SU-DHL-6 (cell line): ENCODE results near the gene PPM1B.
"Not testable (repeated sequence)": the region's sequence is repeated elsewhere in the genome, so short reads cannot be mapped to it uniquely, and the experiment has no call there.

ENCODE experiments used
- H2AFZ ChIP-seq: fragments of 200-600 bp; sonication (generic); 2 replicates; pipeline ENCODE4 v1.6.1; 2014; ENCODE audit warnings: low read depth, mild to moderate bottlenecking, moderate library complexity, mixed read lengths, antibody characterized with exemption, low read length; ENCODE audit not compliant: severe bottlenecking
- H3F3A ChIP-seq: fragments of 200-600 bp; shearing (Covaris generic); 2 replicates; pipeline ENCODE4 v1.6.0; 2016; ENCODE audit warnings: antibody characterized with exemption, mild to moderate bottlenecking; ENCODE audit not compliant: insufficient read depth
- H3K27ac ChIP-seq: fragments of 200-600 bp; sonication (generic); 2 replicates; pipeline ENCODE4 v1.5.1; 2016; ENCODE audit warnings: low read depth, mild to moderate bottlenecking, low read length, moderate library complexity, mixed read lengths
- H3K27me3 ChIP-seq: fragments of 200-600 bp; sonication (generic), shearing (Covaris generic); 2 replicates; pipeline ENCODE4 v1.6.0; 2014; ENCODE audit warnings: mild to moderate bottlenecking, low read length
- H3K36me3 ChIP-seq: fragments of 200-600 bp; sonication (generic); 2 replicates; pipeline ENCODE4 v1.6.1; 2014; ENCODE audit warnings: mild to moderate bottlenecking, low read length, mixed read lengths
- H3K4me2 ChIP-seq: fragments of 300-600, 200-600 bp; shearing (Covaris generic), sonication (generic); 2 replicates; pipeline ENCODE4 v1.6.0; 2014; ENCODE audit warnings: low read length, low read depth, mild to moderate bottlenecking; ENCODE audit not compliant: poor library complexity, severe bottlenecking
- H3K4me3 ChIP-seq: fragments of 200-600 bp; sonication (generic); 2 replicates; pipeline ENCODE4 v1.5.1; 2014; ENCODE audit warnings: antibody characterized with exemption, low read length, mild to moderate bottlenecking, mixed read lengths; ENCODE audit not compliant: insufficient read depth, poor library complexity, severe bottlenecking
- H3K79me2 ChIP-seq: fragments of 200-600 bp; sonication (generic); 2 replicates; pipeline ENCODE4 v1.6.1; 2014; ENCODE audit warnings: mild to moderate bottlenecking, low read length, moderate library complexity; ENCODE audit not compliant: insufficient read depth
- H3K9ac ChIP-seq: fragments of 200-600 bp; sonication (generic); 2 replicates; pipeline ENCODE4 v1.7.0; 2014; ENCODE audit warnings: mild to moderate bottlenecking, low read length
- H3K9me2 ChIP-seq: fragments of 200-600 bp; sonication (generic); replicated peaks from 2 replicates; pipeline ENCODE4 v1.6.1; 2014; ENCODE audit warnings: low read length; ENCODE audit not compliant: insufficient read depth
- H3K9me3 ChIP-seq: fragments of 200-600 bp; sonication (generic); 2 replicates; pipeline ENCODE4 v1.6.1; 2014; ENCODE audit warnings: low read length, mixed read lengths; ENCODE audit not compliant: insufficient read depth
- H4K20me1 ChIP-seq: fragments of 200-600 bp; sonication (generic); 2 replicates; pipeline ENCODE4 v1.6.1; 2014; ENCODE audit warnings: low read depth, mild to moderate bottlenecking, antibody characterized with exemption, low read length, moderate library complexity, mixed read lengths
- EZH2phosphoT487 ChIP-seq: fragments of 200-600 bp; sonication (generic), shearing (Covaris generic); conservative IDR thresholded peaks from 2 replicates; pipeline ENCODE4 v1.6.1; 2018; ENCODE audit warnings: mild to moderate bottlenecking, antibody characterized with exemption, low read length, moderate library complexity, mixed read lengths
- TF ChIP-seq, protein P1 (sequence below): fragments of 200-600 bp; sonication (generic); IDR thresholded peaks from one replicate; pipeline ENCODE4 v1.5.1; 2017; ENCODE audit warnings: antibody characterized with exemption, mild to moderate bottlenecking, low read length, moderate library complexity; ENCODE audit not compliant: insufficient read depth, poor library complexity, severe bottlenecking

Gene PPM1B

GRCh38 chr2:44130441-44130840, 38.2 kb upstream of the PPM1B start:
- Histone ChIP-seq H3K9ac (no peak overlapping the region), H3F3A (no peaks in the 10 kb centered on the region), H3K4me3 (no peak overlapping the region), H3K4me2 (no peak overlapping the region), H4K20me1 (no peaks in the 10 kb centered on the region), H3K9me3 (no peaks in the 10 kb centered on the region), H3K27ac (no peak overlapping the region), H3K9me2 (no peaks in the 10 kb centered on the region), H3K79me2 (no peaks in the 10 kb centered on the region), H3K27me3 (no peaks in the 10 kb centered on the region), H3K36me3 (no peaks in the 10 kb centered on the region), H2AFZ (no peak overlapping the region)
- TF ChIP-seq EZH2phosphoT487, result no peak
- TF ChIP-seq, protein P1, sequence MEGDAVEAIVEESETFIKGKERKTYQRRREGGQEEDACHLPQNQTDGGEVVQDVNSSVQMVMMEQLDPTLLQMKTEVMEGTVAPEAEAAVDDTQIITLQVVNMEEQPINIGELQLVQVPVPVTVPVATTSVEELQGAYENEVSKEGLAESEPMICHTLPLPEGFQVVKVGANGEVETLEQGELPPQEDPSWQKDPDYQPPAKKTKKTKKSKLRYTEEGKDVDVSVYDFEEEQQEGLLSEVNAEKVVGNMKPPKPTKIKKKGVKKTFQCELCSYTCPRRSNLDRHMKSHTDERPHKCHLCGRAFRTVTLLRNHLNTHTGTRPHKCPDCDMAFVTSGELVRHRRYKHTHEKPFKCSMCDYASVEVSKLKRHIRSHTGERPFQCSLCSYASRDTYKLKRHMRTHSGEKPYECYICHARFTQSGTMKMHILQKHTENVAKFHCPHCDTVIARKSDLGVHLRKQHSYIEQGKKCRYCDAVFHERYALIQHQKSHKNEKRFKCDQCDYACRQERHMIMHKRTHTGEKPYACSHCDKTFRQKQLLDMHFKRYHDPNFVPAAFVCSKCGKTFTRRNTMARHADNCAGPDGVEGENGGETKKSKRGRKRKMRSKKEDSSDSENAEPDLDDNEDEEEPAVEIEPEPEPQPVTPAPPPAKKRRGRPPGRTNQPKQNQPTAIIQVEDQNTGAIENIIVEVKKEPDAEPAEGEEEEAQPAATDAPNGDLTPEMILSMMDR, result no peak

DNA sequence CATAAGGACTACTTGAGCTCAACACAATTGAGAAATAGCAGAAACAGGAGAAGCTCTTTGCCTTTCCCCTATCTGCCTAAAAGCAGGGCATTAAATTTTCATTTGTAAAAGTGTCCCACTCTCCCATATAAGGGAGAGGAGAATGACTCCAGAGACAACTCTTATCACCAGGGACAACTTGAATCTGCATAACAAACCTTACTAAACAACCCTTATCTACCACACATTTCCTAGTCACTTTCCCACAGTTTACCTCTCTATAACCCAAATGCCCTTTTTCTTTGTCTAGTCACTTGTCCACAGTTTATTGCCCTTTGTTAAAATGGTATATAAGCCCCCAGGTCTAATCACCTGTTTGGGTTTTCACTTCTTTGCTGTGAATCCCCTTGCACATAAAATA, 37.5 kb upstream of the PPM1B start:
- Histone ChIP-seq H3K27ac (no peak overlapping the region), H4K20me1 (no peaks in the 10 kb centered on the region), H3K36me3 (no peaks in the 10 kb centered on the region), H2AFZ (no peak overlapping the region), H3K9me2 (no peaks in the 10 kb centered on the region), H3K4me3 (no peak overlapping the region), H3K79me2 (no peaks in the 10 kb centered on the region), H3K9ac (no peak overlapping the region), H3F3A (no peaks in the 10 kb centered on the region), H3K9me3 (no peaks in the 10 kb centered on the region), H3K27me3 (no peaks in the 10 kb centered on the region), H3K4me2 (no peak overlapping the region)
- TF ChIP-seq, protein P1, result no peak
- no peak for TF ChIP-seq EZH2phosphoT487

DNA sequence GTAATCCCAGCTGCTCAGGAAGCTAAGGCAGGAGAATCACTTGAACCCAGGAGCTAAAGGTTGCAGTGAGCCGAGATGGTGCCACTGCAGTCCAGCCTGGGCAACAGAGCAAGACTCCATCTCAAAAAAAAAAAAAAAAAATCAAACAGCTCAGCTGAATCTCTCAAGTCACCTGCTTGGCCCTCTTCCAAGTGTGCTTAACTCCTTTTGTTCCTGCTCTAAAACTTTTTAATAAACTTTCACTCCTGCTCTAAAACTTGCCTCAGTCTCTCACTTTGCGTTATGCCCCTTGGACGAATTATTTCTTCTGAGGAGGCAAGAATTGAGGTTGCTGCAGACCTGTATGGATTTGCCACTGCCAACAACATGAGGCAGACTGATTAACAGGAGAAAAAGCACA, 35.1 kb upstream of the PPM1B start:
- not testable (repeated sequence) for H3F3A ChIP-seq, H3K4me3 ChIP-seq, H3K27me3 ChIP-seq, H3K27ac ChIP-seq, H3K9ac ChIP-seq, H3K36me3 ChIP-seq, H2AFZ ChIP-seq, H3K4me2 ChIP-seq, H3K79me2 ChIP-seq, H3K9me2 ChIP-seq, H4K20me1 ChIP-seq, H3K9me3 ChIP-seq

DNA sequence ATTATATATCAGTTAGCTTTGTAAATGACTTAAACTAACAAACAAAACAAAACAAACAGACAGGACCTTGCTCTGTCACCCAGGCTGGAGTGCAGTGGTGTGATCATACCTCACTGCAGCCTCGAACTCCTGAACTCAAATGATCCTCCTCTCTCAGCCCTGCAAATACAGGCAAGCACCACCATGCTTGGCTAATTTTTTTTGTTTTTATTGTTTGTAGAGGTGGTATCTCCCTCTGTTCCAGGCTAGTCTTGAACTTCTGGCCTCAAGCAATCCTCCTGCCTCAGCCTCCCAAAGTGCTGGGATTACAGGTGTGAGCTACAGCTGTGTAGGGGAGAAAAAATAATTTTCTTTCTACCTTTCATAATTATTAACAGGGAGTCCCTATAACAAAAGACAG, 33.8 kb upstream of the PPM1B start:
- Histone ChIP-seq H3K36me3 (no peaks in the 10 kb centered on the region), H3K9me3 (no peaks in the 10 kb centered on the region), H3K79me2 (no peaks in the 10 kb centered on the region), H3K9ac (no peak overlapping the region), H3K9me2 (no peaks in the 10 kb centered on the region), H3K4me3 (no peak overlapping the region), H3K27ac (no peak overlapping the region), H3K27me3 (no peaks in the 10 kb centered on the region), H3K4me2 (no peak overlapping the region), H4K20me1 (no peaks in the 10 kb centered on the region), H2AFZ (no peak overlapping the region), H3F3A (no peaks in the 10 kb centered on the region)
- no peak for TF ChIP-seq EZH2phosphoT487
- TF ChIP-seq, protein P1, result no peak
